Ishikawa (cell line): Measurements from ENCODE around the gene MTHFD1.

Source experiments
- CEBPB ChIP-seq: IDR thresholded peaks from 2 replicates; pipeline ENCODE4 v1.6.1; 2012
- EGR1 ChIP-seq: IDR thresholded peaks from 2 replicates; pipeline ENCODE4 v1.6.1; 2012
- EP300 ChIP-seq: IDR thresholded peaks from 2 replicates; pipeline ENCODE4 v1.6.1; 2012; ENCODE audit warnings: borderline replicate concordance
- FOXM1 ChIP-seq: IDR thresholded peaks from 2 replicates; pipeline ENCODE4 v1.6.1; 2012; ENCODE audit warnings: low read depth, borderline replicate concordance
- MAX ChIP-seq: IDR thresholded peaks from 2 replicates; pipeline ENCODE4 v1.6.1; 2012
- NFIC ChIP-seq: IDR thresholded peaks from 2 replicates; pipeline ENCODE4 v1.6.1; 2012
- RAD21 ChIP-seq: IDR thresholded peaks from 2 replicates; pipeline ENCODE4 v1.6.1; 2012; ENCODE audit warnings: low read depth
- REST ChIP-seq: IDR thresholded peaks from 2 replicates; pipeline ENCODE4 v1.6.1; 2012; ENCODE audit warnings: low read depth, mild to moderate bottlenecking
- TAF1 ChIP-seq: IDR thresholded peaks from 2 replicates; pipeline ENCODE4 v1.6.1; 2012; ENCODE audit warnings: low read depth, mild to moderate bottlenecking
- TCF12 ChIP-seq: IDR thresholded peaks from 2 replicates; pipeline ENCODE4 v1.6.1; 2012; ENCODE audit warnings: low read depth
- TEAD4 ChIP-seq: IDR thresholded peaks from 2 replicates; pipeline ENCODE4 v1.6.1; 2012
- USF1 ChIP-seq: IDR thresholded peaks from 2 replicates; pipeline ENCODE4 v1.6.1; 2012
- YY1 ChIP-seq: IDR thresholded peaks from 2 replicates; pipeline ENCODE4 v1.6.1; 2012; ENCODE audit warnings: low read depth
- ZBTB7A ChIP-seq: IDR thresholded peaks from 2 replicates; pipeline ENCODE4 v1.6.1; 2012; ENCODE audit warnings: low read depth

- no peak for TF ChIP-seq NFIC
- TF ChIP-seq EGR1, result no peak
- TF ChIP-seq EP300, result no peak
- TF ChIP-seq YY1, result no peak
- TF ChIP-seq RAD21, result no peak
- TF ChIP-seq ZBTB7A, result no peak
- TF ChIP-seq CEBPB, result no peak
- no peak; the same call in 1 of the 2 replicates for TF ChIP-seq MAX
- no peak for TF ChIP-seq REST
- no peak for TF ChIP-seq FOXM1
- no peak for TF ChIP-seq TEAD4
- TF ChIP-seq USF1, result no peak
- no peak for TF ChIP-seq TCF12
- no peak for TF ChIP-seq TAF1
Observed at GRCh38 chr14:64464651-64465050, 76.5 kb downstream of the MTHFD1 start.
